HTERT RPE-1 (cell line): Measurements from ENCODE around the gene KLHL29.

Experiments used
- in situ Hi-C: fragments of 300-500 bp; cut with MboI; formaldehyde crosslinking; loops from 4 replicates; pipeline ENCODE4 v1.14.3; 2020; ENCODE audit warnings: low sequenced_read_pairs

KLHL29 gene

GRCh38 chr2:23563673-23564614 lies 179.0 kb downstream of the KLHL29 start:
- in situ Hi-C loops = no loop called here

GRCh38 chr2:23564615-23564960 lies 179.6 kb downstream of the KLHL29 start:
- in situ Hi-C loops = no loop called here

GRCh38 chr2:23565374-23565773 lies 180.4 kb downstream of the KLHL29 start:
- in situ Hi-C loops = no loop called here

- in situ Hi-C loops = no loop called here
These were observed 180.8 kb downstream of the KLHL29 start for GRCh38 chr2:23565814-23566213.

- in situ Hi-C loops = no loop called here
These were observed 181.5 kb downstream of the KLHL29 start for GRCh38 chr2:23566241-23567142.

- in situ Hi-C loops = no loop called here
These were observed 182.3 kb downstream of the KLHL29 start for GRCh38 chr2:23567161-23567756.

GRCh38 chr2:23568211-23568610 lies 183.2 kb downstream of the KLHL29 start:
- in situ Hi-C loops = no loop called here

- in situ Hi-C loops = no loop called here
These were observed 183.7 kb downstream of the KLHL29 start for GRCh38 chr2:23568626-23569190.

- in situ Hi-C loops = no loop called here
These were observed 184.9 kb downstream of the KLHL29 start for GRCh38 chr2:23569761-23570365.

- in situ Hi-C loops = no loop called here
These were observed 186.1 kb downstream of the KLHL29 start for GRCh38 chr2:23571085-23571484.

- in situ Hi-C loops = no loop called here
These were observed 186.7 kb downstream of the KLHL29 start for GRCh38 chr2:23571527-23572282.

- in situ Hi-C loops = no loop called here
These were observed 190.1 kb downstream of the KLHL29 start for GRCh38 chr2:23574919-23575654.

GRCh38 chr2:23578964-23579671 lies 194.1 kb downstream of the KLHL29 start:
- in situ Hi-C loops = no loop called here

GRCh38 chr2:23579674-23580073 lies 194.7 kb downstream of the KLHL29 start:
- in situ Hi-C loops = no loop called here

GRCh38 chr2:23583467-23583866 lies 198.5 kb downstream of the KLHL29 start:
- in situ Hi-C loops = no loop called here

GRCh38 chr2:23584054-23584745 lies 199.2 kb downstream of the KLHL29 start:
- in situ Hi-C loops = no loop called here

GRCh38 chr2:23585273-23586170 lies 200.5 kb downstream of the KLHL29 start:
- in situ Hi-C loops = no loop called here
